ENCODE measurements around the gene INTS11.

INTS11 gene

DNA sequence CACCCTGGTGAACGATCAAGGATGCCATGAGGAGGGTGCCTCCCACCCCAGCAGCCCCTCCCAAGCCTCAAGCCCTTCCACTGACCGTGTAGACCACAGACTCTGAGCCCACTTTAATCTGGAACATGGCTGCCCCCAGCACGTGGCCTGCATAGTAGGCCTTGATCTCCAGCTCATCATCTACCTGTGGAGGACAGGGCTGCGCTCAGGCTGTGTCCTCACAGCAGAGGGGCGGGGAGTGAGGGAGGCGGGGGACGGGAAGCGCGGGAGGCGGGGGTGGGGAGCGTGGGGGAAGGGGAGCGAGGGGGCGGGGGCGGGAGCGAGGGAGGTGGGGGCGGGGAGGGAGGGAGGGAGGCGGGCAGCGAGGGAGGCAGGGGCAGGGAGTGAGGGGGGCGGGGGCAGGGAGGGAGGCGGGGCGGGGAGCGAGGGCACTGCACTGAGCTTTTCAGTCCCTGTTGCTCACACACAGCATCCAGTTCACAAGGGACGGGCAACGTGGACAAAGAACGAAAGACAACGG lies 9.0 kb downstream of the INTS11 start:
- DNase-seq (ENCODE audit: low spot score) = no peak
- TF ChIP-seq, protein P1, sequence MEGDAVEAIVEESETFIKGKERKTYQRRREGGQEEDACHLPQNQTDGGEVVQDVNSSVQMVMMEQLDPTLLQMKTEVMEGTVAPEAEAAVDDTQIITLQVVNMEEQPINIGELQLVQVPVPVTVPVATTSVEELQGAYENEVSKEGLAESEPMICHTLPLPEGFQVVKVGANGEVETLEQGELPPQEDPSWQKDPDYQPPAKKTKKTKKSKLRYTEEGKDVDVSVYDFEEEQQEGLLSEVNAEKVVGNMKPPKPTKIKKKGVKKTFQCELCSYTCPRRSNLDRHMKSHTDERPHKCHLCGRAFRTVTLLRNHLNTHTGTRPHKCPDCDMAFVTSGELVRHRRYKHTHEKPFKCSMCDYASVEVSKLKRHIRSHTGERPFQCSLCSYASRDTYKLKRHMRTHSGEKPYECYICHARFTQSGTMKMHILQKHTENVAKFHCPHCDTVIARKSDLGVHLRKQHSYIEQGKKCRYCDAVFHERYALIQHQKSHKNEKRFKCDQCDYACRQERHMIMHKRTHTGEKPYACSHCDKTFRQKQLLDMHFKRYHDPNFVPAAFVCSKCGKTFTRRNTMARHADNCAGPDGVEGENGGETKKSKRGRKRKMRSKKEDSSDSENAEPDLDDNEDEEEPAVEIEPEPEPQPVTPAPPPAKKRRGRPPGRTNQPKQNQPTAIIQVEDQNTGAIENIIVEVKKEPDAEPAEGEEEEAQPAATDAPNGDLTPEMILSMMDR (IDR thresholded peaks at IDR 0.05; ENCODE audit: extremely low read depth, missing control alignments) = no peak

DNA sequence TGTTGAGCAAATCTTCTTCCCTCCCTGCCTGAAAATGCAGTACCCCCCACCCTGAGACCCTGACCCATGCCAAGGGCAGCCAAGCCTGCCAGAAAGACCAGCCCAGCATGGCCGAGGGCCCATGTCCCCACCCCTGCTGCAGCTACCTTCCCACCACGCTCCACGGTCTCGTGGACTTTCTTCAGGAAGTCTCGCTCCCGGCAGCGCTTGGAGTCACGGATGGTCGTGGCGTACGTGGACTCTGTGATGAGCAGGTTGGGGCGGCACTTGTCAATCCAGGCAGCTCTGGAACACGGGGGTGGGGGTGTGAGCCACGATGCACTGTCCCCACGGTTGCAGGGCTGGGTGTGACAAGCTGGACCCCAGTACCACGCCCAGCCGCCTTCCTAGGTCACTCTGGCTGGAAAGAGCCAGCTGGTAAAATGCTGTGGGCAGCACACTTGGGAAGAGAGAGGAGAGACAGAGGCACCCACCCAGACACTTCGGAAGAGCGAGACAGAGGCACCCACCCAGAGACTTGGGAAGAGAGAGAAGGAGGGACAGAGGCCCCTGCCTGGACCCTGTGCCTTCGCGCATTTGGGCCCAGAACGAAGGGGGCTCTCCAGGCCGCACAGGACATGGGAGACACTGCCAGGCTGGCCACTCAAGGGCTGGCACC lies 9.7 kb downstream of the INTS11 start:
- TF ChIP-seq, protein P1 (IDR thresholded peaks at IDR 0.05; ENCODE audit: extremely low read depth, missing control alignments) = no peak
- no peak for DNase-seq (ENCODE audit: low spot score)

DNA sequence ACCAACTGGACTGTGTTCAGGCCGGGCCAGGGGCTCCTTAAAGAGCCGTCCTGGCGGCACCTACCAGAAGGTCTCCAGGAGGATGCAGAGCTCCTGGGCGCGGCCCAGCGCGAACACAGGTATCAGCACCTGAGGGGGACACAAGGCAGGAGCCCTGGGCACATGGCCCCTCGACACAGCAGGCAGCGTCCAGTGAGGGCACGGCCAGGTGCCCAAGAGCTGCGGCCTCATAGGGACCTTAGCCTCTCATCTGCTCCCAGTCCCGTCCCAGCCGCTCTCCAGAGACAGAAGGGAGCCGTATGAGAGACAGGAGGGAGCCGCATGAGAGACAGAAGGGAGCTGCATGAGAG lies 10.2 kb downstream of the INTS11 start:
- TF ChIP-seq, protein P1 (IDR thresholded peaks at IDR 0.05; ENCODE audit: extremely low read depth, missing control alignments) = no peak

DNA sequence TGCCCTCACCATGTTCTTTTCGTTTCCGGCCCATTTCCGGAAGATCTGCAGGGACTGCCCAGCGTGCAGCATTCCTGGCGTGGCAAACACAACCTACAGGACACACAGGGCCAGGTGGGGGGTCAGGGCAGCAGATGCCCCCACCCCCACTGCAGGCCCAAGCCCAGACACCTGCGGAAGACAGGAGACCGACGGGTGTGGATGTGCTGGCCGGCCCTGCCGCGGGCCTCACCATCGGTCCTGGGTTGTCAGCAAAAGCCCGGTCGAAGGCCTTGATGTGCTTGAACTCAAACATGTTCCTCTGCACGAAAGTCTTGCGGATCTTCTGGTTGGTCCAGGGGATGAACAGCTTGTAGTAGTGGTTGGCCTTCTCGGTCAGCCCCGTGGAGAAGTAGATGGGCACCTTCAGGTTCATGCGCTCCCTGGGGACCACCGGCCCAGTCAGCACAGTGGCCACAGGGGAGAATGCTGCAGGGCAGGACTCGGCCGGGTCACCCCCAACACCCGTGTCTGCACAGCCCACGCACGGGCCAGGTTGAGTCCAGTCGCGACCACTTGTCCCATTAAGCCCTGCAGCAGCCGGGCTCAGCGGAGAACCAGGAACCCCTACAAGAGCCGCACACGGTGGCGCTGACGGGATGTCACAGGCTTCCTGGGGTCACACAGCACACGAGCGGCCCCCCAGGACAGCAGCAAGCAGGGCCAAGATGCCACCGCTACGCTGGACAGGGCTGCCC lies 10.8 kb downstream of the INTS11 start:
- no peak for DNase-seq (ENCODE audit: low spot score)
- TF ChIP-seq, protein P1 (IDR thresholded peaks at IDR 0.05; ENCODE audit: extremely low read depth, missing control alignments) = no peak

More for the DNA sequence above, 10.2 kb downstream of the INTS11 start:
- DNase-seq (ENCODE audit: low spot score) = no peak

DNA sequence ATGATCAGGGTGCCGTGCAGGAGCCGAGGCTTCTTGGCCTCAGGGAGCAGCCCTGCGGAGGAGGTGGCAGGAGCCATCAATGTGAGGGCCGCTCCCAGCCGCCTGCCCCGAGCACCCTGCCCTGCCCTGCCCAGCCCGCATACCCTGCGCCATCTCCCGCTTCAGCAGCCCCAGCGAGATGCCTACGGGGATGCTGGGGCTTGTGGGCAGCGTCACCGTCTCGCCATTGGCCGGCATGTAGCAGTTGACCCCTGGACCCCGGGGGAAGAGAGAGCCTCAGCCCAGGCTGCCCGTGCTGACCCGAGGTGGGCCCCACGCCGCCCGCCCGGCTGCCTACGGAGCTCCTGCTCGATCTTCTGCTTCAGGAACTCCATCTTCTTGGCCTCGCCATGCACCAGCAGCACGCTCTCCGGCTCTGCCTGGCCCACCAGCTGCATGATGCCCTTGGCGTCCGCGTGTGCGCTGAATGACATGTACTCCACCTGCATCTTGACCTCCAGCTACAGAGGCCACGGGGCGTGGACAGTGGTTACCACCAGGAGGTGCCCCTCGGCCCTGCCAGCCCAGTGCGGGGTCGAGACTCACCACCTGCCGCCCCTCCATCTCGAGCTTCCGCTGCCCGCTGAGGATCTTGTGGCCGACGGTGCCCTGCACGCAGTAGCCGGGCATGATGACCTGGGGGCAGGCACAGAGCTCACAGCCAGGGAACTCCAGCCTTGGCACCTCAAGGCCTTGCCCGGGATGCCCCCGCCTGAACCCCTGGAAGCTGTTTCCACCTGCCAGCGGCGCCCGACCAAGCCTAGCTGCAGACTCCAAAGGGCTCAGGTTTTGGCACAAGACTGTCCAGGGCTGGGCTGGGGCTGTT lies 11.8 kb downstream of the INTS11 start:
- no peak for DNase-seq (ENCODE audit: low spot score)
- TF ChIP-seq, protein P1 (IDR thresholded peaks at IDR 0.05; ENCODE audit: extremely low read depth, missing control alignments) = no peak

DNA sequence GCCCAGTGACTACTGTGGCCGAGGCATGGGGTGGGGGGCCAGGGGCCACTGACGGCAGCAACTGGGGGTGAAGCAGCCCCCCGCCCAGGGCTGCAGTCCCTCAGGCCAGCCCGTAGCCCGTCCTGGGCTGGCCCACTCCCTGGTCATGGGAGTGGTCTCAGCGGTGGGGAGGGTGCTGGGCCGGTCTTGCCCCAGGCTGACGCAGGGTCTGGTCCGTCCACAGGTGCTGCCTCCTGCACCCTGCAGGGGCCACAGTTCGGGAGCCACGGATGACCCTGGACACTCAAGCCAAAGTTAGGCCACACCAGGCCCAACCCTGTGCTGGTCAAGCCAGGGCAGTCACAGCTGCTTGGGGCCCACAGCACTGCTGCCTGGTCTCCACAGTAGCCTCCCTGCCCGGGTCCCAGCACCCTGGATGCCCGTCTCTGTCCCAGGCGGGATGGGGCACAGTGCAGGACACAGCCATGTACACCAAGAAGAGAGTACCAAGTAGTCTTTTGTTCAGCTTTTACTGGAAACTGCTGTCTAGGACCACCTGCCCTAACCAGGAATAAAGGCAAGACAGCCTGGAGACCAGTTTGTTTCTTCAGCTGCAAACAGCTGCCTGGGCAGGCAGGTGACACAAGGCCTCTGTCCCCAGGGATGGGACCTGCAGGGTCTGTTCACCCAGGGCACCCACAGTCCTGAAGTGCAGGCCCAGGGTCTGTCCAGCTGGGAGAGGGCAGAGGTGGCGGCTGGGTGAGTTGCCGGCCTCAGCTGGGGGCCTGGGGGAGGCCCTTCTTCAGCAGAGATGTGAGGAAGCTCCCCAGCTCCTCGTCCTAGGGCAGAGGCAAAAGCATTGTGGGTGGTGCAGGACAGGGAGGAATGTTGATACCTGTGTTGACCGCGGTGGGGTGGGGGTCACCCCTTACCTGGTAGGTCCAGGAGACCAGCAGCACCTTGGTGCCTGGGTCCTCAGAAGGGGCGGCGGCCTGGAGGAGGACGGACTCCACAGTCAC lies 13.1 kb downstream of the INTS11 start:
- TF ChIP-seq, protein P1 (IDR thresholded peaks at IDR 0.05; ENCODE audit: extremely low read depth, missing control alignments) = no peak
- DNase-seq (ENCODE audit: low spot score) = no peak

Measured in GM20000 (cell line).